Skeletal muscle tissue (tissue), 4 donors: ENCODE results near the gene TMCC2. TPM values are rescaled to one million over a fixed set of nuclear protein-coding genes. Genes with fewer than 3 reads are reported as not detected.

Source experiments
- H3K27ac ChIP-seq: one replicate; pipeline ENCODE4 v1.7.0; 2013; ENCODE audit warnings: mild to moderate bottlenecking, low read depth, low read length, inconsistent platforms
- H3K27me3 ChIP-seq, 3 donors: one replicate each; pipeline ENCODE4 v1.7.0; 2013; ENCODE audit warnings: low read length in 3 of 3; ENCODE audit not compliant: control insufficient read depth in 3 of 3, insufficient read depth in 3 of 3
- H3K36me3 ChIP-seq, 3 donors: one replicate each; pipeline ENCODE4 v1.7.0; 2013; ENCODE audit warnings: low read length in 3 of 3; ENCODE audit not compliant: control insufficient read depth in 3 of 3, insufficient read depth in 3 of 3
- H3K4me1 ChIP-seq, 3 donors: one replicate each; pipeline ENCODE4 v1.7.0; 2013; ENCODE audit warnings: low read length in 3 of 3, mild to moderate bottlenecking in 3 of 3; ENCODE audit not compliant: control insufficient read depth in 3 of 3, insufficient read depth in 3 of 3
- H3K4me3 ChIP-seq, 3 donors: one replicate each; pipeline ENCODE4 v1.7.0; 2013; ENCODE audit warnings: low read length in 3 of 3
- H3K9ac ChIP-seq, 3 donors: one replicate each; pipeline ENCODE4 v1.7.0; 2013; ENCODE audit warnings: low read length in 3 of 3, mild to moderate bottlenecking in 3 of 3, moderate library complexity in 2 of 3, low read depth in 1 of 3
- H3K9me3 ChIP-seq, 3 donors: one replicate each; pipeline ENCODE4 v1.7.0; 2013; ENCODE audit warnings: low read length in 3 of 3; ENCODE audit not compliant: control insufficient read depth in 3 of 3
- total RNA-seq: library from RNA; depleted of rRNA; stranded (reverse); fragments of >200 nt; gene quantifications from one replicate; pipeline ENCODE4 v1.2.3, GENCODE V29; 2014
- donor health status: Osteomylitis.

Gene TMCC2
- total RNA-seq, 1 donor from 2014 or later: 15.1 TPM

GRCh38 chr1:205246351-205247119 is 18.8 kb downstream of the TMCC2 start:
- H3K36me3 ChIP-seq: peaks cover 3 to 7% (median 7%) of the 10 kb centered on the region in 3 donors
- H3K27ac ChIP-seq: peak overlapping the region; percentile 89
- H3K9me3 ChIP-seq: no peaks in the 10 kb centered on the region
- H3K27me3 ChIP-seq: no peaks in the 10 kb centered on the region
- H3K9ac ChIP-seq: peak overlapping the region; percentile 18 to 85 (median 60)
- peaks cover 78 to 98% (median 92%) of the 10 kb centered on the region in 3 donors for H3K4me1 ChIP-seq
- peak overlapping the region in 1 of 3 donors; percentile 11 for H3K4me3 ChIP-seq

- Histone ChIP-seq H3K36me3 (peaks cover 0 to 3% (median 1%) of the 10 kb centered on the region in 3 donors), H3K4me3 (peak overlapping the region; percentile 11 to 52 (median 44)), H3K9me3 (no peaks in the 10 kb centered on the region), H3K9ac (peak overlapping the region; percentile 60 to 85 (median 64)), H3K4me1 (peaks cover 78 to 98% (median 93%) of the 10 kb centered on the region in 3 donors), H3K27me3 (no peaks in the 10 kb centered on the region), H3K27ac (peak overlapping the region; percentile 89)
These were observed 19.6 kb downstream of the TMCC2 start for GRCh38 chr1:205247130-205247921.

DNA sequence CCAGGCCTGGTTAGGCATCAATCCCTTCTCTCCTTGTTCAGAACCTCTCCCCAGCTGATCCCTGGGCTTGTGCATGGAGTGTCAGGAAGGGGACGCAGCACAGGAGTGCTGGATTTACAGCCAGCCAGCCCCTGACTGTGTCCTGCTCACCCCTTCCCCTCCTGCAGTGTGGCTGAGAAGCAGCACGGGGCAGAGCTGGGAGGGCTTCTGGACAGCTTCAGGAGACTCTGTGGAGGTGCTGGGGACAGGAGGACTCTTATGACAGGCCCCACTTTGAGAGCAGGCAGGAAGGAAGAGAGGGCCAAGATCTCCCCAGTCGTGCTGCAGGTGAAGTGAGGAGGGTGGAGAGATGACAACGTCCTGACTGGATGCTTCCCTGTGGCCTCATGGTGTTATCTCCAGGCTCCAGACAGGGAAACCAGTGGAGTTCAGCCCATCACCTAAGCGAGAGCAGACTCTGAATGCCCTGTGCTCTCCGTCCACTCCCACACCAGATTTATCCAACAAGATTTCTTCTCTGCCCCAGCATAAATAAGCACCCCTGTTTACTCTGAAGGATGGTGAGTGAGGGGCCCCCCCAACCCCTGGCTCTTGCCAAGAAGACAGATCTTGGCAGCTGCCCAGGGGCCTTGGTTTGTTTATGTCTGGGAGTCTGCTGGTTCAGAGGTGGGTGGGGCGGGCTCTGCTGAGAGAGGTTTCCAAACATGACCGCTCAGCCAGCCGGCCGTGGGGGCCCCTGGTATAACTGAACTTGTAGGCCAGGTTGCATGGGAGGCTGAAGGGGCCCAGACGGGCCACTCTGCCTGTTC is 21.3 kb downstream of the TMCC2 start:
- H3K36me3 ChIP-seq: peaks cover 0 to 2% (median 0%) of the 10 kb centered on the region in 3 donors
- H3K9me3 ChIP-seq: no peaks in the 10 kb centered on the region
- peak overlapping the region; percentile 89 for H3K27ac ChIP-seq
- H3K4me3 ChIP-seq: peak overlapping the region in 1 of 3 donors; percentile 30
- H3K4me1 ChIP-seq: peaks cover 76 to 95% (median 93%) of the 10 kb centered on the region in 3 donors
- no peaks in the 10 kb centered on the region for H3K27me3 ChIP-seq
- peak overlapping the region in 2 of 3 donors; percentile 34 to 75 for H3K9ac ChIP-seq

- no peak overlapping the region for H3K4me3 ChIP-seq
- H3K27ac ChIP-seq: peak overlapping the region; percentile 89
- peaks cover 70 to 95% (median 91%) of the 10 kb centered on the region in 3 donors for H3K4me1 ChIP-seq
- no peaks in the 10 kb centered on the region for H3K27me3 ChIP-seq
- no peaks in the 10 kb centered on the region for H3K9me3 ChIP-seq
- peak overlapping the region; percentile 33 to 75 (median 34) for H3K9ac ChIP-seq
- H3K36me3 ChIP-seq: peaks cover 0 to 2% (median 0%) of the 10 kb centered on the region in 3 donors
These were observed 21.9 kb downstream of the TMCC2 start for GRCh38 chr1:205249651-205250050.

DNA sequence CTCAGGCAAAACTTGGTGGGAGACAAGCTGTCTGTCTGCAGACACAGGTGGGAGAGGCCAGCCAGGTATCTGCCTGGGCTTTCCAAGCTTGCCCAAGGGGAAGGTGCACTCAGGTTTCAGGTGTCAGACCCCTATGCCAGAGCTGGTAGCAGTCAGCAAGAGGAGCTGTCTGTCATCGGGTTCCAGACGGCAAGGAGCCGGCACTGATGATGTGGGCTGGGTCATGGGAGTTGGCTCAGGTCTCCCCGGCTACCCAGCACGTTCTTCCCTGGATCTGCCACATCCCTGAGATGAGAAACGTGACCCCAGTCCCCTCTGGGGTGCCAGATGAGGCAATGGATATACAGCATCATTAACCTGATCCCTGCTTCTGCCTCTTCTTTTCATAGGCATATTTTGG is 23.0 kb downstream of the TMCC2 start:
- H3K36me3 ChIP-seq: peaks cover 0 to 2% (median 0%) of the 10 kb centered on the region in 3 donors
- no peaks in the 10 kb centered on the region for H3K27me3 ChIP-seq
- H3K9me3 ChIP-seq: no peaks in the 10 kb centered on the region
- H3K4me3 ChIP-seq: peak overlapping the region in 2 of 3 donors; percentile 5 to 41
- peak overlapping the region; percentile 89 for H3K27ac ChIP-seq
- H3K4me1 ChIP-seq: peaks cover 78 to 95% (median 88%) of the 10 kb centered on the region in 3 donors
- H3K9ac ChIP-seq: peak overlapping the region in 2 of 3 donors; percentile 41 to 70

DNA sequence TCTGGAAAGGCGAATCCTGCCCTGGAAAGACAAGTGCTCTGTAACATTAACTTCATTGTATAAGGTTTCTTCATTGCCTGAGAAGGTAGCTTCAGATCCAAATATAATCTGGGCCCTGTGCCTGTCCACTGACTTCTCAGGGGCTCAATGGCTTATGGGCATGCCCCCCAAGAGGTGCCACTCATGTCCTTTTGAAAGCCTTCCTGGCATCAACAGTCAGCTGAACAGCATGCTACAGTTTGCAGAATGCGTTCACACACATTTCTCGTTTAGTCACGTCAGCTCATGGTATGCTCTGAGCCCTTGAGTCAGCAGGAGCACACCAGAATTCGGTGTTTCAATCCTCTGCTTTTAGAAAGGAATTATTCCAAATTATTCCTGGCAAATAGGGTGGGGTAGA is 23.8 kb downstream of the TMCC2 start:
- peaks cover 0 to 2% (median 0%) of the 10 kb centered on the region in 3 donors for H3K36me3 ChIP-seq
- H3K9me3 ChIP-seq: no peaks in the 10 kb centered on the region
- H3K27me3 ChIP-seq: no peaks in the 10 kb centered on the region
- peak overlapping the region in 1 of 3 donors; percentile 5 for H3K4me3 ChIP-seq
- H3K4me1 ChIP-seq: peaks cover 81 to 96% (median 88%) of the 10 kb centered on the region in 3 donors
- peak overlapping the region; percentile 33 to 46 (median 39) for H3K9ac ChIP-seq
- peak overlapping the region; percentile 89 for H3K27ac ChIP-seq

GRCh38 chr1:205255941-205256780 is 28.4 kb downstream of the TMCC2 start:
- Histone ChIP-seq H3K9me3 (no peaks in the 10 kb centered on the region), H3K9ac (peak overlapping the region; percentile 34 to 77 (median 54)), H3K27me3 (no peaks in the 10 kb centered on the region), H3K4me1 (peaks cover 70 to 91% (median 77%) of the 10 kb centered on the region in 3 donors), H3K4me3 (no peak overlapping the region), H3K36me3 (peaks cover 0 to 2% (median 0%) of the 10 kb centered on the region in 3 donors), H3K27ac (peak overlapping the region; percentile 63)

DNA sequence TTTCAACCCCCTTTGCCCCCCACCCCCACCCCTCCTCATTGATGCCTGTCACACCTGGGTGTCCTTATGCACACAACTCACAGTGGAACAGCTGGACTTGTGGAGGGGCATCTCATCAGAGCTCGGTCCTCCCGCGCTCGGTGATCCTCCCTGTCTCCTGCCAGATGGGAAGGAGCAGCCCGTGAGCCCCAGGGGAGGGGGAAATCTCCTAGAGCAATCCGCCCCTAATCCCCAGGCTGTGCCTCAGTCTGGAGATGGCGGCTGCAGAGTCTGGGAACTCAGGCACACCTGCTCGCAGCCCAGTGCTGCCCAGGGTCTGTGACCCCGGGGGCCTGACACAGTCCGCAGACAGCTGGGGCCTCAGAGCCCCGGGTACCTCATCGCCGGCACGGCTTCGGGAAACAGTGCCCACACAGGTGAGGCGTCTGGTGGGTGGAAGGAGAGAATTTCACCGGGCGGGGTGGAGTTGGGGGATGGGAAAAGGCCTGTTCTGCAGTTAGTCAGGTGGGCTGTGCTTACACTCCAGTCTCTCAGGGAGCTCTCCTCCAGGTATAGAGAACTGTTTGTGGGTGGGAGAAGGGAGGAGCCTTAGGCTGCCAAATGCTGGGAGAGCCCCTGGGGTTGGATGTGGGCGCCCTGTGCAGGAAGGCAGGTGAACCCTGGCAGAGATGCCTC is 29.3 kb downstream of the TMCC2 start:
- H3K27ac ChIP-seq: no peak overlapping the region
- no peaks in the 10 kb centered on the region for H3K27me3 ChIP-seq
- peak overlapping the region in 1 of 3 donors; percentile 33 for H3K9ac ChIP-seq
- H3K9me3 ChIP-seq: no peaks in the 10 kb centered on the region
- peaks cover 0 to 2% (median 0%) of the 10 kb centered on the region in 3 donors for H3K36me3 ChIP-seq
- peaks cover 71 to 91% (median 76%) of the 10 kb centered on the region in 3 donors for H3K4me1 ChIP-seq
- H3K4me3 ChIP-seq: no peak overlapping the region
